CD4-positive, alpha-beta memory T cell (primary cell): ENCODE results near the gene LAMB1. TPM values are rescaled to one million over a fixed set of nuclear protein-coding genes. Genes with fewer than 3 reads are reported as not detected.

ENCODE experiments used
- CTCF ChIA-PET: fragments of 350-600 bp; sonication (Branson Sonifier 250); formaldehyde crosslinking; loops from one replicate; lab custom pipeline; 2021; ENCODE audit warnings: inconsistent platforms; ENCODE audit not compliant: partially characterized antibody; lab: Charles Lee
- POLR2A ChIA-PET: fragments of 350-600 bp; sonication (Branson Sonifier 250); formaldehyde crosslinking; loops from one replicate; lab custom pipeline; 2021; ENCODE audit not compliant: partially characterized antibody; lab: Charles Lee
- DNase-seq, 5 donors: peaks; one replicate each; pipeline versions ENCODE4 v3.0.0 to v3.0.0-alpha.2; 2020 to 2022; ENCODE audit warnings: mixed read lengths in 1 of 5
- H3K27ac ChIP-seq: one replicate; pipeline ENCODE4 v1.7.0; 2013; ENCODE audit warnings: low read depth, low read length
- H3K27me3 ChIP-seq: 2 replicates; pipeline ENCODE4 v1.7.0; 2013; ENCODE audit warnings: mild to moderate bottlenecking, low read length, moderate library complexity; ENCODE audit not compliant: insufficient read depth
- H3K36me3 ChIP-seq: 2 replicates; pipeline ENCODE4 v1.7.0; 2013; ENCODE audit warnings: mild to moderate bottlenecking, low read length, moderate library complexity; ENCODE audit not compliant: insufficient read depth
- H3K4me1 ChIP-seq: 2 replicates; pipeline ENCODE4 v1.7.0; 2013; ENCODE audit warnings: mild to moderate bottlenecking, low read length, moderate library complexity; ENCODE audit not compliant: insufficient read depth
- H3K4me3 ChIP-seq, 2 donors: one replicate each; pipeline ENCODE4 v1.7.0; 2013; ENCODE audit warnings: low read length in 2 of 2, mild to moderate bottlenecking in 1 of 2
- H3K9me3 ChIP-seq, 2 donors: one replicate each; pipeline ENCODE4 v1.7.0; 2013; ENCODE audit warnings: low read length in 2 of 2, control low read depth in 1 of 2; ENCODE audit not compliant: control insufficient read depth in 1 of 2
- H3K27ac Mint-ChIP-seq, 7 donors: one replicate each; pipeline ENCODE4 v1.8.0; 2020 to 2021; ENCODE audit warnings: mixed read lengths in 7 of 7, mild to moderate bottlenecking in 6 of 7, inconsistent platforms in 3 of 7, moderate library complexity in 3 of 7
- H3K27me3 Mint-ChIP-seq, 2 donors: one replicate each; pipeline ENCODE4 v1.8.0; 2020 to 2021; ENCODE audit warnings: mixed read lengths in 2 of 2
- H3K36me3 Mint-ChIP-seq, 2 donors: one replicate each; pipeline ENCODE4 v1.8.0; 2020 to 2021; ENCODE audit warnings: mixed read lengths in 2 of 2, inconsistent platforms in 1 of 2, mild to moderate bottlenecking in 1 of 2
- H3K4me1 Mint-ChIP-seq, 4 donors: one replicate each; pipeline ENCODE4 v1.8.0; 2020 to 2021; ENCODE audit warnings: mixed read lengths in 4 of 4, mild to moderate bottlenecking in 1 of 4
- H3K4me3 Mint-ChIP-seq, 8 donors: one replicate each; pipeline ENCODE4 v1.8.0; 2020 to 2021; ENCODE audit warnings: mixed read lengths in 8 of 8, mild to moderate bottlenecking in 7 of 8, moderate library complexity in 6 of 8, inconsistent platforms in 3 of 8
- H3K9me3 Mint-ChIP-seq, 8 donors: one replicate each; pipeline ENCODE4 v1.8.0; 2020 to 2021; ENCODE audit warnings: mixed read lengths in 8 of 8, mild to moderate bottlenecking in 5 of 8, inconsistent platforms in 3 of 8, moderate library complexity in 1 of 8
- intact Hi-C: fragments of 100-400 bp; cut with micrococcal nuclease; formaldehyde crosslinking; loops from one replicate; pipeline ENCODE4 v1.15.1; 2023
- polyA plus RNA-seq, 2 donors: library from polyadenylated mRNA; unstranded; fragments of 300-500 nt; fragmentation: Illumina TruSeq; gene quantifications; one replicate each; pipeline ENCODE4 v1.2.3, GENCODE V29; 2021
- total RNA-seq, 2 experiments: library from RNA; stranded (reverse); gene quantifications; one replicate each; pipeline ENCODE4 v1.2.3, GENCODE V29; 2021

Gene LAMB1
- total and polyA plus RNA-seq, 4 experiments from 2014 or later: 0.95 TPM; not detected in 3

DNA sequence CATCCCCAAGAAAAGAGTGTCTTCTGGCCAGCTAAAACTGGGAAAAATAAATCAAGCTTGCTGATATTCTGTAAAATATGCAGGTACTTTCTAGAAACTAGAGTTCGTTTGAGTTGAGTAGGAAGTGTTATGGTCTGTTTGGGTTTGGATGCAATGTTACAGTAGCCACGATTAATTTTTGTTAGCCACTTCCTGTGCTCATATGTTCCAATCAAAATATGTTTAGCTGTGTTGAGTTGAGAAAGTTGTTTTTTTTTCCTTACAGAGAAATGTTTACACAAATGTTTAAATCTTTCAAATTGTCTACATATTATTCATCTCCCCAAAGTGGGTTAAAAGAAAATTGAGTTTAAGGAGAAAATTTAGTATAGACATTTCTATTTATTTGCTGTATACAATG lies 11.3 kb upstream of the LAMB1 start:
- ChIA-PET POLR2A (no interaction called here), CTCF (no interaction called here)
- no peaks in the 10 kb centered on the region for H3K36me3 Mint-ChIP-seq
- H3K27me3 ChIP-seq: no peaks in the 10 kb centered on the region
- H3K27ac Mint-ChIP-seq: no peak overlapping the region
- no peak for DNase-seq
- intact Hi-C loops: no loop called here
- H3K27me3 Mint-ChIP-seq: peaks cover 10 to 15% of the 10 kb centered on the region in 2 donors
- H3K27ac ChIP-seq: no peak overlapping the region
- no peaks in the 10 kb centered on the region for H3K4me1 ChIP-seq
- no peak overlapping the region for H3K4me3 Mint-ChIP-seq
- no peaks in the 10 kb centered on the region for H3K36me3 ChIP-seq
- H3K9me3 ChIP-seq: no peaks in the 10 kb centered on the region
- H3K9me3 Mint-ChIP-seq: no peaks in the 10 kb centered on the region
- peaks cover 0 to 3% (median 0%) of the 10 kb centered on the region in 4 donors for H3K4me1 Mint-ChIP-seq
- H3K4me3 ChIP-seq: no peak overlapping the region

DNA sequence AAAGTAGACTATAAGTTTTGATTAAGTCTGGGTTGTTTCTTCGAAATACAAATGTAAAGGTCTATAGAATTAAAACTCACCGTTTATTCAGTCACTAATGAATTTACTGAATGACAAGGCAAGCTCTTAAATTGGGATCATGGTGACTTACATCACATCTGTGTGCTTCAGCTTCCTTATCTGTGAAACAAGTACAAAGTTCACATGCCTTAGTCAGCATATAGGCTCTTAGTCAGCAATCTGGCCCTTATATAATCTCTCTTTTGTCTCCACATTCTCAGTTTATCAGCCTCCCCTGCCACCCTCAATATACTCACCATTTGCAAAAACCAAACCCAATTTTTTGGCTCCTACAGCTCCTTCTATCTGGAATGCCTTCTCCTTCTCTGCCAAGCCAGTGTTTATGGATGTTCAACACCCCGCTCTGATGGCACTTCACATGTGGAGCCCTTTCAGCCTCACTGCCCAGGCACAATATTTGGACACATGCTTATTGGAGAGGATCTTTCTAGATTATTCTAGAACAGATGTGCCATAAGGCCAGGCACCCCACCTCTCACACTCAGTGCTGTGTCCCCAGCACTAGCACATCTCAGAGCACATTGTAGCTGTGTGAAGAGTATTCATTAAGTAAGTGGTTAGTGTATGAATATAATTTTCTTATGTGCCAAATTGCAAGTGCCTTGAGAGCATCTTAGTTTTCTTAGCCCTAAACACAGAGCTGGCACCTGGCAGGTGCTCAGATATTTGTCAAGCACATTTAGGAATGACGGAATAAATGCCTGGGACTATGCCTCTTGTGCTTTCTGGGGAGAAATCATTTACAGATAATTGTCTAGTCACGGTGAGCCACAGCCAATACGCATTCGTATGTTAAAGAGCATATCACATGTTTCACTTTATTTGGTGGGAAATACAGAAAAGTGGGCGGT lies 9.8 kb upstream of the LAMB1 start:
- Mint-ChIP-seq H3K4me1 (peaks cover 0 to 3% (median 0%) of the 10 kb centered on the region in 4 donors), H3K36me3 (no peaks in the 10 kb centered on the region), H3K4me3 (no peak overlapping the region), H3K27ac (no peak overlapping the region), H3K27me3 (peaks cover 5 to 14% of the 10 kb centered on the region in 2 donors), H3K9me3 (no peaks in the 10 kb centered on the region)
- Histone ChIP-seq H3K36me3 (no peaks in the 10 kb centered on the region), H3K27ac (no peak overlapping the region), H3K27me3 (no peaks in the 10 kb centered on the region), H3K4me3 (no peak overlapping the region), H3K4me1 (no peaks in the 10 kb centered on the region), H3K9me3 (no peaks in the 10 kb centered on the region)
- ChIA-PET CTCF (no interaction called here), POLR2A (no interaction called here)
- intact Hi-C loops: no loop called here
- no peak for DNase-seq

DNA sequence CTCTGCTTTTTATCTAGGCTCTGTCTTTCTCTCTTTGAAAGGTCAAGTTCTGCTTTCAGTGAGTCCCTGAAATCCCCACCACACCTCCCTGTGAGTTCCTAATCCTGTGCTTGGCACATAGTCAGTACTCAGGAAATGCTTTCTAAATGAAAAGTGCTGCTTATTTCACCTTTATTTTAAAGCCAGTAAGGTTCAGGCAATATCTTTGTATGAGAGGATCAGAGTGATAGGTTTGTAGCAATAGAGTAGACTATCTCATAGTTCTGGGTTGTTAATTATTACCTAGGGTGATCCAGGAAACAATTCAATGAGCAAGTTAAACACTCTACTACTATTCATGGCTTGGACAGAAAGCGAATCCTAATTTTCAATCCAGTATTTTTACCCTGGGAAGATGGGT lies 7.4 kb upstream of the LAMB1 start:
- Mint-ChIP-seq H3K9me3 (peaks cover 0 to 3% (median 0%) of the 10 kb centered on the region in 8 donors), H3K4me3 (no peak overlapping the region), H3K27ac (no peak overlapping the region), H3K4me1 (no peaks in the 10 kb centered on the region), H3K36me3 (no peaks in the 10 kb centered on the region), H3K27me3 (peaks cover 15 to 17% of the 10 kb centered on the region in 2 donors)
- ChIA-PET CTCF (no interaction called here), POLR2A (interaction anchor here (0.5 kb wide), 1 partner anchor 459 kb away, joined by 3 read pairs; no protein-coding TSS in a partner anchor)
- no peaks in the 10 kb centered on the region for H3K4me1 ChIP-seq
- H3K36me3 ChIP-seq: no peaks in the 10 kb centered on the region
- no peaks in the 10 kb centered on the region for H3K27me3 ChIP-seq
- no peak overlapping the region for H3K27ac ChIP-seq
- no peak overlapping the region for H3K4me3 ChIP-seq
- intact Hi-C loops: no loop called here
- DNase-seq: no peak
- H3K9me3 ChIP-seq: no peaks in the 10 kb centered on the region

DNA sequence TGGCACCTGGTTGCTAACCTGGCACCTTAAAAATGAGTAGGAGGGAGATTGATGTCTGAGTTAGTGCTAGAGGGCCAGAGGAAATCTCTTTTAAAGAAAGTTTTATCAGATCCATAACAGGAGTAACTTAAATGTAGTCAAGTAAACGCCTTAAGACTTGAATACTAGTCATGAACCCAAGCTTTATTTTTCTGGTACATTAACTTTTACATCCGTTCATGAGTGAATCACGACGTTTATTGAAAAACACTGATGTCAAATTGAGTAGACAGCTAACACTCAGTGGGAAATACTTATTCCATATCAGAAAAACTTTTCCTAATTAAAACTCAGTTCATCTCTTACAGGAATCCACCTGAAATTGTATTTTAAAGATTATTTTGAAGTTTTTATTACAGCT lies 6.9 kb upstream of the LAMB1 start:
- Mint-ChIP-seq H3K27me3 (peaks cover 20 to 22% of the 10 kb centered on the region in 2 donors), H3K36me3 (no peaks in the 10 kb centered on the region), H3K27ac (no peak overlapping the region), H3K4me3 (no peak overlapping the region), H3K4me1 (peaks cover 0 to 3% (median 0%) of the 10 kb centered on the region in 4 donors), H3K9me3 (peaks cover 0 to 3% (median 0%) of the 10 kb centered on the region in 8 donors)
- no peak for DNase-seq
- H3K27ac ChIP-seq: no peak overlapping the region
- ChIA-PET POLR2A (no interaction called here), CTCF (no interaction called here)
- H3K4me1 ChIP-seq: no peaks in the 10 kb centered on the region
- intact Hi-C loops: no loop called here
- H3K9me3 ChIP-seq: no peaks in the 10 kb centered on the region
- H3K4me3 ChIP-seq: no peak overlapping the region
- H3K27me3 ChIP-seq: no peaks in the 10 kb centered on the region
- H3K36me3 ChIP-seq: no peaks in the 10 kb centered on the region

DNA sequence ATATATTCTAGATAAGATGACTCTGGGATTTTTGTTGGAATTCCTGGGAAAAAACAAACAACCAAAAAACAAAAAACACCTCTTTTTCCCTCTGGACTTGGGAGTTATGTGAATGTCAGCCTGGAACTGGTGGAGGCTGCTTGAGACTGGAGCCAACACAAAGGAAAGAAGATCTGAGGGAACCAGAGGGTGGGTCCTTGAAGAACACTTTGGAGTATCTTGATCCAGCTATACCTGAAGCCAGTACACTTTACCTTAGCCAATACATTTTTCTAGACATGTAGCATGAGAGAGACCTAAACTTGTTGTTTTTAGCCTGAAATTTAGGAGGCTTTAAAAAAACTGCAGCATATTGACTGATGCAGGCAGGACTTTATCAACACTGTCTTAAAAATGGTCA lies 5.9 kb upstream of the LAMB1 start:
- no peaks in the 10 kb centered on the region for H3K36me3 ChIP-seq
- CTCF ChIA-PET: no interaction called here
- peaks cover 28 to 31% of the 10 kb centered on the region in 2 donors for H3K27me3 Mint-ChIP-seq

DNA sequence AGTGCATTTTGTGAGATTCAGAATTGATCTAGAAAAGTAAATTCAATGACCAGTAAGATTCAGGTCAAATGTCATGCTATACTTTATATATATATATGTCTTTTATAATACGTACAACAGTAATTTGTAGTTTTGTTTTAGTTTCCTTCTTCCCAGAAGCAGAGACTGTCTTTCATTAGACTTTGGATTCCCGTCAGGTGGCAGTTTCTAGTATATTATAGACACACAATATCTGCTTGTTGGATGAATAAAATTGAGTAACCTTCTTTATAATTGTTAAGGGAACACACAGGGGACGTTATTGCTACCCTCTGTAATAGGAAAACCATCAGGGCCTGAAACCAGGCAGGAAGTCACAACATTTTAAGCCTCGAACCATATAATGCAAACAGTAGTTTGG lies 5.3 kb upstream of the LAMB1 start:
- H3K27ac ChIP-seq: no peak overlapping the region
- POLR2A ChIA-PET: no interaction called here
- CTCF ChIA-PET: no interaction called here
- peaks cover 0 to 4% (median 0%) of the 10 kb centered on the region in 8 donors for H3K9me3 Mint-ChIP-seq
- H3K27me3 Mint-ChIP-seq: peaks cover 28 to 36% of the 10 kb centered on the region in 2 donors
- DNase-seq: no peak
- H3K4me1 ChIP-seq: peaks cover 10% of the 10 kb centered on the region
- H3K27ac Mint-ChIP-seq: no peak overlapping the region
- H3K4me3 Mint-ChIP-seq: no peak overlapping the region
- peaks cover 4 to 10% (median 9%) of the 10 kb centered on the region in 4 donors for H3K4me1 Mint-ChIP-seq
- no peaks in the 10 kb centered on the region for H3K9me3 ChIP-seq
- H3K36me3 Mint-ChIP-seq: no peaks in the 10 kb centered on the region
- H3K4me3 ChIP-seq: no peak overlapping the region
- intact Hi-C loops: no loop called here
- H3K36me3 ChIP-seq: no peaks in the 10 kb centered on the region
- no peaks in the 10 kb centered on the region for H3K27me3 ChIP-seq

More for the DNA sequence above, 5.9 kb upstream of the LAMB1 start:
- H3K36me3 Mint-ChIP-seq: no peaks in the 10 kb centered on the region
- Histone ChIP-seq H3K4me3 (no peak overlapping the region), H3K27ac (no peak overlapping the region), H3K4me1 (peaks cover 4% of the 10 kb centered on the region), H3K27me3 (no peaks in the 10 kb centered on the region), H3K9me3 (no peaks in the 10 kb centered on the region)
- H3K4me3 Mint-ChIP-seq: no peak overlapping the region
- H3K9me3 Mint-ChIP-seq: peaks cover 0 to 3% (median 0%) of the 10 kb centered on the region in 8 donors
- H3K27ac Mint-ChIP-seq: no peak overlapping the region
- POLR2A ChIA-PET: no interaction called here
- H3K4me1 Mint-ChIP-seq: peaks cover 4 to 7% (median 5%) of the 10 kb centered on the region in 4 donors
- no peak for DNase-seq
- intact Hi-C loops: no loop called here

DNA sequence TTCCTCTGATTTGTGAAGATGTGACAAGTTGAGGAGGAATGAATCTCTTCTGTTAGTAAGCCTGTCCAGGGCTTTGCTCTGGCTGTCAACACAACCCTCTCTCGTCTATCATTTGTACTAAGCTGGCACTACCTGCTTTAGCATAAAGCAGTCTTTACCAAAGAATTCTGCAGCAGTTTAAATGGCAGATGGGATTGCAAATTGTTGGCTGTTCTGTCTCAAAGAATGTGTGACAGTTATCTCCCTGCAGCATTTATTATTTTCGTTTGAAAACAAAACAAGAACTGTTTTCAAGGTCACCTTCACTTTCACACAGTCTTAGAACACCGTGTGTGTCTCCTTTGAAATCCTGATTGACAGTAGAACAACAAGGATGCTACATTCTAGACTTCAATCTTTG lies 4.8 kb upstream of the LAMB1 start:
- no peaks in the 10 kb centered on the region for H3K27me3 ChIP-seq
- ChIA-PET POLR2A (no interaction called here), CTCF (no interaction called here)
- intact Hi-C loops: no loop called here
- H3K27ac ChIP-seq: no peak overlapping the region
- DNase-seq: no peak
- Mint-ChIP-seq H3K9me3 (peaks cover 0 to 4% (median 0%) of the 10 kb centered on the region in 8 donors), H3K27ac (no peak overlapping the region), H3K27me3 (peaks cover 28 to 38% of the 10 kb centered on the region in 2 donors), H3K4me1 (peaks cover 4 to 12% (median 9%) of the 10 kb centered on the region in 4 donors), H3K36me3 (no peaks in the 10 kb centered on the region), H3K4me3 (no peak overlapping the region)
- H3K4me1 ChIP-seq: peaks cover 10% of the 10 kb centered on the region
- H3K4me3 ChIP-seq: no peak overlapping the region
- H3K36me3 ChIP-seq: no peaks in the 10 kb centered on the region
- H3K9me3 ChIP-seq: no peaks in the 10 kb centered on the region
